Mononuclear cell (primary cell): ENCODE measurements around the gene ZNF343. TPM values are rescaled to one million over a fixed set of nuclear protein-coding genes. Genes with fewer than 3 reads are reported as not detected.

ENCODE experiments used
- H3K27me3 ChIP-seq: 2 replicates; pipeline ENCODE4 v1.6.0; 2011; ENCODE audit warnings: low read length, control low read depth; ENCODE audit not compliant: insufficient read depth
- H3K4me1 ChIP-seq: 2 replicates; pipeline ENCODE4 v1.5.1; 2011; ENCODE audit warnings: mild to moderate bottlenecking, low read length, control low read depth; ENCODE audit not compliant: insufficient read depth
- H3K4me3 ChIP-seq: 2 replicates; pipeline ENCODE4 v1.5.1; 2011; ENCODE audit warnings: mild to moderate bottlenecking, low read length, moderate library complexity
- H3K9me3 ChIP-seq: 2 replicates; pipeline ENCODE4 v1.5.1; 2011; ENCODE audit warnings: low read depth, mild to moderate bottlenecking, control low read depth, low read length
- total RNA-seq: library from RNA; depleted of rRNA; stranded (reverse); fragments of >200 nt; gene quantifications from one replicate; pipeline ENCODE4 v1.2.3, GENCODE V29; 2012

The ZNF343 gene
- 3.1 TPM for total RNA-seq

- Histone ChIP-seq H3K27me3 (peaks cover 15% of the 10 kb centered on the region), H3K4me1 (peaks cover 17% of the 10 kb centered on the region), H3K9me3 (no peaks in the 10 kb centered on the region), H3K4me3 (peak within 1 kb of the TSS; percentile 69)
Measured at GRCh38 chr20:2508631-2509467, at the start of gene ZNF343. Gene ZNF343, minus strand, starts transcription at chr20:2508915. Its CDS starts 15,020 bp downstream, at chr20:2493895.

- no peaks in the 10 kb centered on the region for H3K9me3 ChIP-seq
- H3K27me3 ChIP-seq = peaks cover 51% of the 10 kb centered on the region
- H3K4me1 ChIP-seq = no peaks in the 10 kb centered on the region
- H3K4me3 ChIP-seq = no peak overlapping the region
Measured at GRCh38 chr20:2557873-2558580, 49.3 kb upstream of the ZNF343 start.

- H3K9me3 ChIP-seq = no peaks in the 10 kb centered on the region
- H3K27me3 ChIP-seq = peaks cover 30% of the 10 kb centered on the region
- no peak overlapping the region for H3K4me3 ChIP-seq
- H3K4me1 ChIP-seq = no peaks in the 10 kb centered on the region
Measured at GRCh38 chr20:2545594-2545993, 36.9 kb upstream of the ZNF343 start.

- no peak overlapping the region for H3K4me3 ChIP-seq
- no peaks in the 10 kb centered on the region for H3K4me1 ChIP-seq
- peaks cover 31% of the 10 kb centered on the region for H3K27me3 ChIP-seq
- no peaks in the 10 kb centered on the region for H3K9me3 ChIP-seq
Measured at GRCh38 chr20:2544211-2544610, 35.5 kb upstream of the ZNF343 start.

GRCh38 chr20:2542361-2542760, 33.6 kb upstream of the ZNF343 start:
- no peak overlapping the region for H3K4me3 ChIP-seq
- no peaks in the 10 kb centered on the region for H3K4me1 ChIP-seq
- no peaks in the 10 kb centered on the region for H3K9me3 ChIP-seq
- peaks cover 23% of the 10 kb centered on the region for H3K27me3 ChIP-seq

- peaks cover 19% of the 10 kb centered on the region for H3K27me3 ChIP-seq
- H3K4me1 ChIP-seq = no peaks in the 10 kb centered on the region
- H3K4me3 ChIP-seq = no peak overlapping the region
- H3K9me3 ChIP-seq = no peaks in the 10 kb centered on the region
Measured at GRCh38 chr20:2541940-2542339, 33.2 kb upstream of the ZNF343 start.

GRCh38 chr20:2538931-2539720, 30.4 kb upstream of the ZNF343 start:
- no peak overlapping the region for H3K4me3 ChIP-seq
- no peaks in the 10 kb centered on the region for H3K4me1 ChIP-seq
- no peaks in the 10 kb centered on the region for H3K9me3 ChIP-seq
- H3K27me3 ChIP-seq = peaks cover 7% of the 10 kb centered on the region

GRCh38 chr20:2538356-2538755, 29.6 kb upstream of the ZNF343 start:
- Histone ChIP-seq H3K4me3 (no peak overlapping the region), H3K9me3 (no peaks in the 10 kb centered on the region), H3K27me3 (peaks cover 5% of the 10 kb centered on the region), H3K4me1 (no peaks in the 10 kb centered on the region)

GRCh38 chr20:2537101-2537500, 28.4 kb upstream of the ZNF343 start:
- Histone ChIP-seq H3K4me1 (no peaks in the 10 kb centered on the region), H3K4me3 (no peak overlapping the region), H3K27me3 (peaks cover 3% of the 10 kb centered on the region), H3K9me3 (no peaks in the 10 kb centered on the region)

GRCh38 chr20:2536560-2536986, 27.9 kb upstream of the ZNF343 start, which contains the start of gene TMC2:
Gene TMC2, plus strand, starts transcription at chr20:2536573. Its CDS starts 49 bp downstream, at chr20:2536622.
- Histone ChIP-seq H3K4me1 (no peaks in the 10 kb centered on the region), H3K27me3 (peaks cover 3% of the 10 kb centered on the region), H3K4me3 (no peak within 1 kb of the TSS), H3K9me3 (no peaks in the 10 kb centered on the region)

- Histone ChIP-seq H3K27me3 (peaks cover 3% of the 10 kb centered on the region), H3K4me3 (no peak overlapping the region), H3K4me1 (no peaks in the 10 kb centered on the region)
Measured at GRCh38 chr20:2535711-2536559, 27.2 kb upstream of the ZNF343 start.

GRCh38 chr20:2533118-2533517, 24.4 kb upstream of the ZNF343 start:
- Histone ChIP-seq H3K9me3 (no peaks in the 10 kb centered on the region), H3K4me1 (no peaks in the 10 kb centered on the region), H3K27me3 (no peaks in the 10 kb centered on the region), H3K4me3 (no peak overlapping the region)

More at GRCh38 chr20:2535711-2536559, 27.2 kb upstream of the ZNF343 start:
- H3K9me3 ChIP-seq = no peaks in the 10 kb centered on the region

- Histone ChIP-seq H3K4me1 (peaks cover 11% of the 10 kb centered on the region), H3K9me3 (no peaks in the 10 kb centered on the region), H3K4me3 (no peak overlapping the region), H3K27me3 (peaks cover 5% of the 10 kb centered on the region)
Measured at GRCh38 chr20:2528671-2529271, 20.1 kb upstream of the ZNF343 start.

GRCh38 chr20:2527762-2528161, 19.0 kb upstream of the ZNF343 start:
- H3K9me3 ChIP-seq = no peaks in the 10 kb centered on the region
- peaks cover 11% of the 10 kb centered on the region for H3K4me1 ChIP-seq
- no peak overlapping the region for H3K4me3 ChIP-seq
- H3K27me3 ChIP-seq = peaks cover 5% of the 10 kb centered on the region
